GM19099 (cell line): Measurements from ENCODE around the gene USP33.

Experiments
- POLR2A ChIP-seq: IDR thresholded peaks from 3 replicates; pipeline ENCODE4 v1.6.1; 2011; ENCODE audit warnings: low read depth; ENCODE audit not compliant: insufficient read length; ENCODE audit errors: extremely low read depth

The USP33 gene

GRCh38 chr1:77652970-77653516 lies 106.6 kb downstream of the USP33 start:
- TF ChIP-seq POLR2A = no peak

- no peak for TF ChIP-seq POLR2A
Measured at GRCh38 chr1:77652268-77652667, 107.4 kb downstream of the USP33 start.

GRCh38 chr1:77649127-77649526 lies 110.5 kb downstream of the USP33 start:
- no peak for TF ChIP-seq POLR2A
